B cell (primary cell): ENCODE results near the gene CADM2.

ENCODE experiments used
- EZH2 ChIP-seq: IDR thresholded peaks from 2 replicates; pipeline ENCODE4 v1.6.1; 2012; ENCODE audit warnings: borderline replicate concordance, low read depth, mild to moderate bottlenecking, moderate library complexity, low read length; ENCODE audit not compliant: insufficient read depth, poor library complexity, severe bottlenecking
- TF ChIP-seq, protein P1 (sequence below): fragments of 200-600 bp; IDR thresholded peaks from one replicate; pipeline ENCODE4 v1.8.0; 2022; ENCODE audit warnings: antibody characterized with exemption, mild to moderate bottlenecking

DNA sequence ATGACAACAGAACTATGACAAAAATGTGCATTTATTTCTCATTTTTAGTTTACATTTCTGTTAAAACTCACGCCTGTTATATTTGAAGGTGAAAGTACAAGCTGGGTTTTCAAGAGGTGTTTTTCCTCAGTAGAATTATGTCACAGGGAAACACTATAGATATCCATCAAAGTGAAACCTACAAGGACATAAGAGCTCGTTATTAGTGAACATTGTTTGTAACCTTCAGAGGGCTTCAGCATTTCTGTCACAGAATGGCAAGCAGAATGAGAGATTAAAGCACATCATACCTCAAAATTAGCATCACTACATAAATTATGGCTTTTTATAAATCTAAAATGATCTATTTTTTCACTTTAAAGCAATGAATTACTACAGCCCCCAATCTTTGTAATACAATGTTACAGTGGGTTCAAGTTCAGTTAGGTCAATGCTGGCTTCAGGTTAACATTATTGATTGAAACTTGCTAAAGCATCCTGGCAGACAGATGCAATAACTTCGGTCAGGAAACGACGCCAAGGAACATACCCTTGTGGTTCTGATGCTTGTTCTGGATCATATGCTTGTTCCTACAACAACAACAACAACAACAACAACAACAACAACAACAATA, 405.6 kb downstream of the CADM2 start:
- TF ChIP-seq, protein P1, sequence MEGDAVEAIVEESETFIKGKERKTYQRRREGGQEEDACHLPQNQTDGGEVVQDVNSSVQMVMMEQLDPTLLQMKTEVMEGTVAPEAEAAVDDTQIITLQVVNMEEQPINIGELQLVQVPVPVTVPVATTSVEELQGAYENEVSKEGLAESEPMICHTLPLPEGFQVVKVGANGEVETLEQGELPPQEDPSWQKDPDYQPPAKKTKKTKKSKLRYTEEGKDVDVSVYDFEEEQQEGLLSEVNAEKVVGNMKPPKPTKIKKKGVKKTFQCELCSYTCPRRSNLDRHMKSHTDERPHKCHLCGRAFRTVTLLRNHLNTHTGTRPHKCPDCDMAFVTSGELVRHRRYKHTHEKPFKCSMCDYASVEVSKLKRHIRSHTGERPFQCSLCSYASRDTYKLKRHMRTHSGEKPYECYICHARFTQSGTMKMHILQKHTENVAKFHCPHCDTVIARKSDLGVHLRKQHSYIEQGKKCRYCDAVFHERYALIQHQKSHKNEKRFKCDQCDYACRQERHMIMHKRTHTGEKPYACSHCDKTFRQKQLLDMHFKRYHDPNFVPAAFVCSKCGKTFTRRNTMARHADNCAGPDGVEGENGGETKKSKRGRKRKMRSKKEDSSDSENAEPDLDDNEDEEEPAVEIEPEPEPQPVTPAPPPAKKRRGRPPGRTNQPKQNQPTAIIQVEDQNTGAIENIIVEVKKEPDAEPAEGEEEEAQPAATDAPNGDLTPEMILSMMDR = no peak
- no peak for TF ChIP-seq EZH2
